Measurements from ENCODE around the gene PARK7. TPM values are rescaled to one million over a fixed set of nuclear protein-coding genes. Genes with fewer than 3 reads are reported as not detected.
"Not testable (repeated sequence)": the region's sequence is repeated elsewhere in the genome, so short reads cannot be mapped to it uniquely, and the experiment has no call there.

Gene PARK7
- total RNA-seq, 1 donor from 2014 or later: 282 TPM

DNA sequence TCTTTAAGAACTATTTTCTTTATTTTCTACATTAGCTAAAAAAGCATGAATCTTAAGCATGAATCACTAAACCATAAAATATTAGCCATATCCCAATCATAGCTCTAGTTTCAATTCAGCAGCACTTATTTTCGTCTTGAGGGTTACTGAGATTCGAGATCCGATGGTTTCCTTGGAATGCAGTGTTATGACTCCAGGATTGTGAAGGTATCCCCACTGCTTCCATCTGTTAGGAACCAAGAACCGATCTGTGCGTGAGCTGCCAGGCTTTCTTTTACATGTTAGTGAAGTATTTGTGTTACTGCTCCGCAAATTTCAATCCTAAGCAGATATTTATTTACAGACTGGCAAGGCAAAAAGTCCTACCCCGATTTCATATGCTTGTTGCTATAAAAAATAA, 39.7 kb upstream of the PARK7 start:
- H3K4me3 ChIP-seq (ENCODE audit: low read depth, low read length): no peak overlapping the region
- no peak for DNase-seq (ENCODE audit: low read depth)
- TF ChIP-seq, protein P1, sequence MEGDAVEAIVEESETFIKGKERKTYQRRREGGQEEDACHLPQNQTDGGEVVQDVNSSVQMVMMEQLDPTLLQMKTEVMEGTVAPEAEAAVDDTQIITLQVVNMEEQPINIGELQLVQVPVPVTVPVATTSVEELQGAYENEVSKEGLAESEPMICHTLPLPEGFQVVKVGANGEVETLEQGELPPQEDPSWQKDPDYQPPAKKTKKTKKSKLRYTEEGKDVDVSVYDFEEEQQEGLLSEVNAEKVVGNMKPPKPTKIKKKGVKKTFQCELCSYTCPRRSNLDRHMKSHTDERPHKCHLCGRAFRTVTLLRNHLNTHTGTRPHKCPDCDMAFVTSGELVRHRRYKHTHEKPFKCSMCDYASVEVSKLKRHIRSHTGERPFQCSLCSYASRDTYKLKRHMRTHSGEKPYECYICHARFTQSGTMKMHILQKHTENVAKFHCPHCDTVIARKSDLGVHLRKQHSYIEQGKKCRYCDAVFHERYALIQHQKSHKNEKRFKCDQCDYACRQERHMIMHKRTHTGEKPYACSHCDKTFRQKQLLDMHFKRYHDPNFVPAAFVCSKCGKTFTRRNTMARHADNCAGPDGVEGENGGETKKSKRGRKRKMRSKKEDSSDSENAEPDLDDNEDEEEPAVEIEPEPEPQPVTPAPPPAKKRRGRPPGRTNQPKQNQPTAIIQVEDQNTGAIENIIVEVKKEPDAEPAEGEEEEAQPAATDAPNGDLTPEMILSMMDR (conservative IDR thresholded peaks at IDR 0.05; ENCODE audit: low read depth, low read length): no peak

DNA sequence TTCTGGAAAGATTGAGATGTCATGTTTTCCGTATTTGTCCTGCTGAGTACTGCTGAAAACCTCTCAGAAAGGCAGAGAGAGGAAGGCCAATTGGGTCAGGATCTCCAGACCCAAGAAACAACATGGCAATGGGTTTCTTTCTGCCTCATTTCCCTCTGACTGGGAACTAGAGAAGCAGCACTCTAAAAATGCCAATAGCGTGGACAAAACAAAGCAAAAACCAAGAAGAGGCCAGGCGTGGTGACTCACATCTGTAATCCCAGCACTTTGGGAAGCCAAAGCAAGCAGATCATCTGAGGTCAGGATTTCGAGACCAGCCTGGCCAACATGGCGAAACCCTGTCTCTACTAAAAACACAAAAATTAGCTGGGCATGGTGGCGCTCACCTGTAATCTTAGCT, 39.2 kb upstream of the PARK7 start:
- H3K4me3 ChIP-seq (ENCODE audit: low read depth, low read length): no peak overlapping the region
- TF ChIP-seq, protein P1 (conservative IDR thresholded peaks at IDR 0.05; ENCODE audit: low read depth, low read length): no peak
- DNase-seq (ENCODE audit: low read depth): no peak

DNA sequence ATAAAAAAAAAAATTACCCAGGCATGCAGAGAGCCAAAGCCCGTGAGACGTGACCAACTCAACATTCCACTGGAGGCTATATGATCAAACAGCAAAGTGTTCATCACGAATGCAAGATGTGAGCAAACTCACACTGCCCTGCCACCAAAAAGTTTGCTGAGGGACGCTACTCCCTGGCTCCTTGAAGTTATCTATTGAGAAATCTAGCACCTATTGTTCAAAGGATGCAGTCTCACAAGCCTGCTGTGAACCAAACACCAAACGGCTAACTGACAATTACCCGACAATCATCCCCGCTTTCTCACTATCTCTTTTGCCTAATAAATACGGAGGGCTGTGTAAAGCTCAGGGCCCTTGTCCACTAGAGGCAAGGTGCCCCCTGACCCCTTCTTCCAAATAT, 34.5 kb upstream of the PARK7 start:
- DNase-seq (ENCODE audit: low read depth); H3K4me3 ChIP-seq (ENCODE audit: low read depth, low read length): not testable (repeated sequence)

DNA sequence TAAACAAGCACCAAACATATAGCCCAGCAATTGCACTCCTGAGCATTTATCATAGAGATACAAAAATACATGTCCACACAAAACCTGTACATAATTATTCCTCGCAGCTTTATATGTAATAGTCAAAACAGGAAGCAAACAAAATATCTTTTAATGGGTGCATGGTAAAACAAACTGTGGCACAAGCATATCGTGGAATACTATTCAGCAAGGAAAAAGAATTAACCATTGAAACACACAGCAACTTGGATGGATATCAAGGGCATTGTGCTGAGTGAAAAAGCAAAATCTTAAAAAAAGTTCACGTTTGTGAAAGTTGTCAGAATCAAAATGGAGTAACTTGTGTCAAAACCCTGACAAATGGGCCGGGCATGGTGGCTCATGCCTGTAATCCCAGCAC, 33.3 kb upstream of the PARK7 start:
- H3K4me3 ChIP-seq (ENCODE audit: low read depth, low read length): no peak overlapping the region
- no peak for DNase-seq (ENCODE audit: low read depth)
- TF ChIP-seq, protein P1 (conservative IDR thresholded peaks at IDR 0.05; ENCODE audit: low read depth, low read length): no peak

DNA sequence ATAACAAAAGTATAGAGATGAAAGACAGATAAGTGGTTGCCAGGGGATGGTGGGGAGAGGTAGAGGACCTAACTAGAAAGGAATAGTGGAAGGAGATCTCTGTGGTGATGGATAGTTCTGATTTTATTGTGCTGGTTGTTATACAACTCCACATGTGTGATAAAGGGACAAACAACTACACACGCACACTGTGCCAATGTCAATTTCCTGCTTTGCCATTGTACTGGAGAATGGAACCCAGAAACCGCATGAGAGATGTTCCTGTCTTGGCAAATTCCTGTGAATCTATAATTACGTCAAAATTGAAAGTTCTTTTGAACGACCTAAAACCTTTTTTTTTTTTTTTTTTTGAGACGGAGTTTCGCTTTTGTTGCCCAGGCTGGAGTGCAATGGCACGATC, 31.9 kb upstream of the PARK7 start:
- TF ChIP-seq, protein P1 (conservative IDR thresholded peaks at IDR 0.05; ENCODE audit: low read depth, low read length): no peak
- no peak for DNase-seq (ENCODE audit: low read depth)
- H3K4me3 ChIP-seq (ENCODE audit: low read depth, low read length): no peak overlapping the region

DNA sequence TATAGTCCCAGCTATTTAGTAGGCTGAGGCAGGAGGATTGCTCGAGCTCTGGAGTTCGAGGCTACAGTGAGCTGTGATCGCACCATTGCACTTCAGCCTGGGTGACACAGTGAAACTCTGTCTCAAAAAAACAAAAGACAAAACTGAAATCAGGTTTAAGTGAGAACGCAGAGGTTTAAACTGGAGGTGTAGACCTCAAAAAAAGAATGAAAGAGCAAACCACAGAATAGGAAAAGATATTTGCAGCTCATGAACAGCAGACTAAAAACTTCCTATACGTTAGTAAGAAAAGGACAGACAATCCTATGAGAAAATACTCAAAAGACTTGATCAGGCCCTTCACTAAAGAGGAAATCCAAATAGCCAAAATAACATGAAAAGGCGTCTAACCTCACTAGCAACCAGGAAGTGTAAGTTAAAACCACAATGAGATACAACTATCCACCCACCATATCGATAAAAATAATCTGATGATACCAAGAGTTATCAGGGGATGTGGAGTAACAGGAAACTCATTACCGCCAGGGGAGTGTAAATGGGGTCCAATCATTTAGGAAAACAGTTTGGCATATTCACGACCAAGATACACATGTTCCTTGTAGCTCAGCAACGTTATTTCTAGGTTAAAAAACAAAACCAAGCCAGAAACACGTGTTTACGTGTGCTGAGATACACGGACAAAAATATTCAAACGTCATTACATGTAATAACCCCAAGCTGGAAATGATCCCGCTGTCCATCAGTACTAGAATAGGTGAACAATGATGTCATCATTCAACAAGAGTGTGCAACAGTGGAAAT, 30.7 kb upstream of the PARK7 start:
- no peak for DNase-seq (ENCODE audit: low read depth)
- no peak overlapping the region for H3K4me3 ChIP-seq (ENCODE audit: low read depth, low read length)
- TF ChIP-seq, protein P1 (conservative IDR thresholded peaks at IDR 0.05; ENCODE audit: low read depth, low read length): no peak

DNA sequence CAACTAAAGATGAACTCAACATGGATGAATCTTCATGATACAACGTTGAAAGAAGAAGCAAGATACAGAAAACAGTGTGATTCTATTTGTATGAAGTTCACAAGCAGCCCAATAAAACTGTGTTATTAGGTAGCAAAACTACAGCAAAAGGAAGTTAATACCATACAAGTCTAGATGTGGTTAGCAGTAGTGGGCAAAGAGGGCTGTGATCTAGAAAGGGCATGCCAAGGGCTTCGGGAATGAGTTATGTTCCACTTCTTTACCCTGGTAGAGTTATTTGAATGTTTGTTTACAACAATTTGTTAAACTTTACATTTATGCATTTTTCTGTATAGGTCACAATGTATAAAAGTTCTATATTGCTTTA, 30.1 kb upstream of the PARK7 start:
- no peak overlapping the region for H3K4me3 ChIP-seq (ENCODE audit: low read depth, low read length)
- DNase-seq (ENCODE audit: low read depth): no peak
- TF ChIP-seq, protein P1 (conservative IDR thresholded peaks at IDR 0.05; ENCODE audit: low read depth, low read length): no peak
